Anterior cingulate cortex (tissue), 58 donors: ENCODE measurements around the gene ERH.
"Not testable (repeated sequence)": the region's sequence is repeated elsewhere in the genome, so short reads cannot be mapped to it uniquely, and the experiment has no call there.

Source experiments
- DNase-seq, 58 donors: peaks; one replicate each; lab custom pipeline; 2025; lab: John Stamatoyannopoulos, UW

The ERH gene

GRCh38 chr14:69399750-69400149 is 1.7 kb upstream of the ERH start:
- no peak for DNase-seq

GRCh38 chr14:69398818-69399210 is 715 bp upstream of the ERH start:
- DNase-seq = no peak

- no peak for DNase-seq
Observed at GRCh38 chr14:69395929-69396328, 2.2 kb downstream of the ERH start.

- DNase-seq = no peak
Observed at GRCh38 chr14:69392481-69392880, 5.6 kb downstream of the ERH start.

- DNase-seq = not testable (repeated sequence)
Observed at GRCh38 chr14:69391400-69391799, 6.7 kb downstream of the ERH start.

- DNase-seq = no peak
Observed at GRCh38 chr14:69387311-69387710, 10.8 kb downstream of the ERH start.

GRCh38 chr14:69378274-69378673 is 19.8 kb downstream of the ERH start:
- no peak for DNase-seq

GRCh38 chr14:69376439-69376838 is 21.7 kb downstream of the ERH start:
- DNase-seq = no peak

- no peak for DNase-seq
Observed at GRCh38 chr14:69375722-69376121, 22.4 kb downstream of the ERH start.

GRCh38 chr14:69375182-69375581 is 22.9 kb downstream of the ERH start:
- no peak for DNase-seq

GRCh38 chr14:69374235-69374634 is 23.9 kb downstream of the ERH start:
- no peak for DNase-seq

- DNase-seq = no peak
Observed at GRCh38 chr14:69373104-69373503, 25.0 kb downstream of the ERH start.

- DNase-seq = no peak
Observed at GRCh38 chr14:69372146-69372545, 26.0 kb downstream of the ERH start.

- DNase-seq = no peak
Observed at GRCh38 chr14:69370061-69370460, 28.0 kb downstream of the ERH start.

GRCh38 chr14:69368381-69368780 is 29.7 kb downstream of the ERH start:
- no peak for DNase-seq

GRCh38 chr14:69366761-69367160 is 31.3 kb downstream of the ERH start:
- no peak for DNase-seq

- no peak for DNase-seq
Observed at GRCh38 chr14:69366069-69366468, 32.0 kb downstream of the ERH start.

GRCh38 chr14:69364378-69364777 is 33.7 kb downstream of the ERH start:
- DNase-seq = no peak

- no peak for DNase-seq
Observed at GRCh38 chr14:69363964-69364363, 34.1 kb downstream of the ERH start.

GRCh38 chr14:69363055-69363454 is 35.0 kb downstream of the ERH start:
- DNase-seq = peak in 30 of 58 donors; percentile 8 to 61 (median 30)

- no peak for DNase-seq
Observed at GRCh38 chr14:69360438-69361108, 37.5 kb downstream of the ERH start.

- DNase-seq = peak in 3 of 58 donors; percentile 8 to 35 (median 13)
Observed at GRCh38 chr14:69358966-69359365, 39.1 kb downstream of the ERH start.
